Measurements from ENCODE around the gene HES5.

- no peak for TF ChIP-seq BHLHE40 (IDR thresholded peaks at IDR 0.05; ENCODE audit: borderline replicate concordance)
- TF ChIP-seq FOXK2 (IDR thresholded peaks at IDR 0.05), result no peak
- no peak for TF ChIP-seq ARNT (IDR thresholded peaks at IDR 0.05)
- TF ChIP-seq FOXA1 (IDR thresholded peaks at IDR 0.05), result no peak
- TF ChIP-seq TARDBP (IDR thresholded peaks at IDR 0.05), result no peak
- TF ChIP-seq SP1 (IDR thresholded peaks at IDR 0.05), result no peak
- TF ChIP-seq FOXM1 (IDR thresholded peaks at IDR 0.05; ENCODE audit: borderline replicate concordance), result 0 out of 2 replicates have a peak, but pooled peaks have one; percentile 32
- no peak for TF ChIP-seq NFRKB (IDR thresholded peaks at IDR 0.05)
- TF ChIP-seq HDGF (IDR thresholded peaks at IDR 0.05; ENCODE audit: borderline replicate concordance), result no peak
Observed at GRCh38 chr1:2541619-2542245, 11.7 kb upstream of the HES5 start.
